Measurements from ENCODE around the gene CDH23.

The CDH23 gene

DNA sequence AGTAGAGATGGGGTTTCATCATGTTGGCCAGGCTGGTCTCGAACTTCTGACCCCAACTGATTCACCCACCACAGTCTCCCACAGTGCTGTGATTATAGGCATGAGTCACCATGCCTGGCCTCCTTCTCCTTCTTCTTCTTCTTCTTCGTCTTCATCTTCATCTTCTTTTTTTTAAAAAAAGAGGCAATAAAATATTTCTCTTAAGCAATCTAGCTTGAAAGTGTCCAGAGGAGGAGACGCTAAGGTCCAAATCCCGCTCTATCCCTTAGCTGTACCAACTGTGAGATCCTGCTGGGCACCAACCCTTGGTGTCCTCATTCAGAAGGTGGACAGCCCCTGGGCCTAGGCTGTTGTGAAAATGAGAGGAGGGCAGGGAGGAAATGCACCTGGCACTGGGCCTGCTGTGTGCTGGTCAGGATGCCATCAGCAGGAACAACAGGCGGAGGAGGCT, 468.2 kb downstream of the CDH23 start:
- Histone ChIP-seq H3K4me2 (ENCODE audit: low read depth, low read length, poor library complexity, severe bottlenecking) (no peak overlapping the region), H4K20me1 (ENCODE audit: insufficient read depth, low read length, poor library complexity, severe bottlenecking) (no peaks in the 10 kb centered on the region), H3K4me3 (ENCODE audit: low read length, poor library complexity, severe bottlenecking) (no peak overlapping the region), H3K9ac (ENCODE audit: low read depth, low read length, poor library complexity, severe bottlenecking) (no peak overlapping the region), H3K9me3 (ENCODE audit: insufficient read depth, low read depth, low read length) (no peaks in the 10 kb centered on the region), H3F3A (ENCODE audit: low read depth) (no peaks in the 10 kb centered on the region), H3K27me3 (ENCODE audit: insufficient read depth, low read length, poor library complexity, severe bottlenecking) (no peaks in the 10 kb centered on the region), H2AFZ (ENCODE audit: low read length) (no peak overlapping the region), H3K79me2 (ENCODE audit: insufficient read depth, low read length) (no peaks in the 10 kb centered on the region), H3K36me3 (ENCODE audit: insufficient read depth, low read length) (no peaks in the 10 kb centered on the region), H3K9me2 (replicated peaks; ENCODE audit: low read depth, low read length) (no peaks in the 10 kb centered on the region), H3K4me1 (ENCODE audit: insufficient read depth, low read length, poor library complexity, severe bottlenecking) (peaks cover 27% of the 10 kb centered on the region)
- no peak for TF ChIP-seq EZH2phosphoT487 (IDR thresholded peaks at IDR 0.05; ENCODE audit: borderline replicate concordance)
- TF ChIP-seq, protein P1, sequence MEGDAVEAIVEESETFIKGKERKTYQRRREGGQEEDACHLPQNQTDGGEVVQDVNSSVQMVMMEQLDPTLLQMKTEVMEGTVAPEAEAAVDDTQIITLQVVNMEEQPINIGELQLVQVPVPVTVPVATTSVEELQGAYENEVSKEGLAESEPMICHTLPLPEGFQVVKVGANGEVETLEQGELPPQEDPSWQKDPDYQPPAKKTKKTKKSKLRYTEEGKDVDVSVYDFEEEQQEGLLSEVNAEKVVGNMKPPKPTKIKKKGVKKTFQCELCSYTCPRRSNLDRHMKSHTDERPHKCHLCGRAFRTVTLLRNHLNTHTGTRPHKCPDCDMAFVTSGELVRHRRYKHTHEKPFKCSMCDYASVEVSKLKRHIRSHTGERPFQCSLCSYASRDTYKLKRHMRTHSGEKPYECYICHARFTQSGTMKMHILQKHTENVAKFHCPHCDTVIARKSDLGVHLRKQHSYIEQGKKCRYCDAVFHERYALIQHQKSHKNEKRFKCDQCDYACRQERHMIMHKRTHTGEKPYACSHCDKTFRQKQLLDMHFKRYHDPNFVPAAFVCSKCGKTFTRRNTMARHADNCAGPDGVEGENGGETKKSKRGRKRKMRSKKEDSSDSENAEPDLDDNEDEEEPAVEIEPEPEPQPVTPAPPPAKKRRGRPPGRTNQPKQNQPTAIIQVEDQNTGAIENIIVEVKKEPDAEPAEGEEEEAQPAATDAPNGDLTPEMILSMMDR (conservative IDR thresholded peaks at IDR 0.05; ENCODE audit: low read length) = no peak

All from Loucy (cell line).